Measurements from ENCODE around the gene CKAP4. TPM values are rescaled to one million over a fixed set of nuclear protein-coding genes. Genes with fewer than 3 reads are reported as not detected.

Gene CKAP4
- total RNA-seq, 1 donor from 2014 or later, result 72.4 TPM

- no peak for DNase-seq
Measured at GRCh38 chr12:106239241-106239950, 8.4 kb downstream of the CKAP4 start.

GRCh38 chr12:106238146-106238545 is 9.7 kb downstream of the CKAP4 start:
- no peak for DNase-seq

- DNase-seq, result no peak
Measured at GRCh38 chr12:106235770-106236169, 12.1 kb downstream of the CKAP4 start.

GRCh38 chr12:106234449-106234848 is 13.4 kb downstream of the CKAP4 start:
- no peak for DNase-seq

GRCh38 chr12:106233011-106233410 is 14.8 kb downstream of the CKAP4 start:
- DNase-seq, result no peak

- DNase-seq, result no peak
Measured at GRCh38 chr12:106229036-106229591, 18.7 kb downstream of the CKAP4 start.

- no peak for DNase-seq
Measured at GRCh38 chr12:106228320-106228710, 19.5 kb downstream of the CKAP4 start.

GRCh38 chr12:106227641-106228319 is 20.0 kb downstream of the CKAP4 start:
- DNase-seq, result peak; percentile 69

GRCh38 chr12:106226884-106227640 is 20.8 kb downstream of the CKAP4 start:
- peak; percentile 78 for DNase-seq

GRCh38 chr12:106224355-106224706 is 23.5 kb downstream of the CKAP4 start:
- no peak for DNase-seq

GRCh38 chr12:106223485-106224354 is 24.1 kb downstream of the CKAP4 start:
- peak; percentile 79 for DNase-seq

- DNase-seq, result no peak
Measured at GRCh38 chr12:106220536-106220935, 27.3 kb downstream of the CKAP4 start.

GRCh38 chr12:106219043-106219442 is 28.8 kb downstream of the CKAP4 start:
- no peak for DNase-seq

- no peak for DNase-seq
Measured at GRCh38 chr12:106217706-106218105, 30.1 kb downstream of the CKAP4 start.

- DNase-seq, result no peak
Measured at GRCh38 chr12:106214571-106214970, 33.2 kb downstream of the CKAP4 start.

GRCh38 chr12:106213662-106214061 is 34.2 kb downstream of the CKAP4 start:
- no peak for DNase-seq

- peak; percentile 56 for DNase-seq
Measured at GRCh38 chr12:106211973-106212372, 35.8 kb downstream of the CKAP4 start.

GRCh38 chr12:106205208-106206069 is 42.4 kb downstream of the CKAP4 start:
- DNase-seq, result no peak

GRCh38 chr12:106204312-106204711 is 43.5 kb downstream of the CKAP4 start:
- DNase-seq, result no peak

- no peak for DNase-seq
Measured at GRCh38 chr12:106197906-106198623, 49.8 kb downstream of the CKAP4 start.
